ENCODE measurements around the gene COL23A1.
A peak's percentile ranks its signal among the peaks of the same experiment; 100 is the strongest.

COL23A1 gene

DNA sequence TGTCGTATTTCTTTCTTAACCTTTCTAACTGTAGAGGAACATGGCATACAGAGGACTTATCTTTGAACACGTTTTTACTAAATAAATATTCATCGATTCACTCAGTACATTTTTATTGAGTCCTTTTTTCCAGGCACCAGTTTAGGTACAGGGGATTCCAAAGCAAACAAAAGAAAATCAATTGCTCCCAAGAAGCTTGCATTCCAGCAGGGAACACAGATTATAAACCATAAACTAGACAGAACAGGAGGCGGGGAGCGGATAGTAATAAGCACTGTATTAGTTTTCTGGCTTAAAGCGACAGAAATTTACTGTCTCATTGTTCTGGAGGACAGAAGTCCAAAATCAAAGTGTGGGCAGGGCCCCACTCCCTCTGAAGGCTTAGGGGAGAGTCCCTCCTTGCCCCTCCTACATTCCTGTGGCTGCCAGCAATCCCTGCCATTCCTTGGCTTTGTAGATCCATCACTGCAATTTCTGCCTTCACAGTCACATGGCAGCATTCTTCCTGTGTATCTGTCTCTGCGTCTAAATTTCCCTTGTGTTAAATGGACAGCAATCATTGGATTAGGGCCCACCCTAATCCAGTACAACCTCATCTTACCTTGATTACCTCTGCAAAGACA lies 115.5 kb downstream of the COL23A1 start:
- no peak for DNase-seq (ENCODE audit: low read depth)

GRCh38 chr5:178473854-178474253 lies 116.3 kb downstream of the COL23A1 start:
- DNase-seq (ENCODE audit: low read depth), result no peak

- DNase-seq (ENCODE audit: low read depth), result no peak
These were observed 118.1 kb downstream of the COL23A1 start for GRCh38 chr5:178472138-178472537.

DNA sequence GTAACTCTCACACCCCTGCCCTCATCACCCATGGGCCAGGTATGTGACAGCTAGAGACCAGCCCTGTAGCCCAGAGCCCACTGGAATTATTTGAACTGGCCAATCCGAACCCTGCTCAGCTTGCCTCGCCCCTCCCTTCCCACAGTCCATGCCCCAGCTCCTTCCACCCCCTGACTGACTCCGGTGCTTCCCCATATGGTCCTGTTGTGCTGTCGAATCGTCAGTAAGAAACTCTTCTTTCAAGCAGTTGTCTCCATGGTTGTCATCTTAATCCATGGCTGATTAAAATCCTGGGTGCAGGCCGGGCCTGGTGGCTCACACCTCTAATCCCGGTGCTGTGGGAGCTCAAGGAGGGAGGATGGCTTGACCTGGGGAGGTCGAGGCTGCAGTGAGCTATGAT lies 118.5 kb downstream of the COL23A1 start:
- no peak for DNase-seq (ENCODE audit: low read depth)

DNA sequence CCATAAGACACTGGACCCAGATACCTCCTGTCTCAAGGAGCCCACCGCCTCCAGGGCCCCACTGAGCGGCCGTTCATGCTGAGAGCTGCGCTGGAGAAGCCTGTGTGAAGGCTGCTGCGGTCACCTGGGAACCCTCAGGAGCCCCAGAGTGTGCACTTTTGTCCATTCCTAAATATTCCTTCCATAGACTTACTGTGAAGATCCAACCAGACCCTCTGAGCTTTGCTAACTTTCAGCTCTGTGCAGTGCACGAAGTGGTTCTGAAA lies 119.5 kb downstream of the COL23A1 start:
- DNase-seq (ENCODE audit: low read depth), result no peak

DNA sequence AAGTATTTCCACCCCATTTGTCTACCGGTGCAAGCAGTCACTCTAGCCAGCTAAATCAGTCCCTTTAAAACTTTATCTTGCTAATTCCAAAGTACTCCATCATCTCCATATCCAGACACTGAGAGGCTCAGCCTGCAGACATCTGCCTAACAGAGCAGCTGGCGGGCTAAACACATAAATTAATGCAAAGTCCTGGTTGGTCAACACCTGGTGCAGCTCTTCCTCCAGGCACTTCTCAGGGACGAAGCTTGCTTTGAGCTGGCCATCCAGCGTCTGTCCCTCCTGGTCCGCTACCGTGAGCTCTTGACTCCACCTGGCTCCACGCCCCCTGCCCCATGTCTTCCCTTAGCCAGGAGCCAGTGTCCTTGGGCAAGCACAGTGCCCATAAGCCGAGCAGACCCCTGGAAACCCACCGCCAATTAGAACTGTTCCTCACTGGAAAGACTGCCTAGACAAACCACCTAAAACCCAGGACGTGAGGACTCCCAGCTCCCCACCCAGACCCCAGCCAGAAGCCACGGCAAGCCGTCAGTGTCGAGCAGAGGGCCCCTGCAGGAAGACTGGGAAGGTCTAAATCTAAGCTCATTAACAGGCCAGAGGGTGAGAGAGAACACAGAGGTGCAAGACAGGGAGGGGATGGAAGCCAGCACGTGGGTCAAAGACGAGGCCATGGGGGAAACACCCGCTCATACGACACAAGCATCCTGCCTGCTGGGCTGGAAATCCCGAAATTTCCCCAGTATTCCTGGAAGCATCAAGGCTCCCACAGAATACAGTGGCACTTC lies 120.0 kb downstream of the COL23A1 start:
- no peak for DNase-seq (ENCODE audit: low read depth)

GRCh38 chr5:178469011-178469974 lies 120.9 kb downstream of the COL23A1 start:
- no peak for DNase-seq (ENCODE audit: low read depth)

DNA sequence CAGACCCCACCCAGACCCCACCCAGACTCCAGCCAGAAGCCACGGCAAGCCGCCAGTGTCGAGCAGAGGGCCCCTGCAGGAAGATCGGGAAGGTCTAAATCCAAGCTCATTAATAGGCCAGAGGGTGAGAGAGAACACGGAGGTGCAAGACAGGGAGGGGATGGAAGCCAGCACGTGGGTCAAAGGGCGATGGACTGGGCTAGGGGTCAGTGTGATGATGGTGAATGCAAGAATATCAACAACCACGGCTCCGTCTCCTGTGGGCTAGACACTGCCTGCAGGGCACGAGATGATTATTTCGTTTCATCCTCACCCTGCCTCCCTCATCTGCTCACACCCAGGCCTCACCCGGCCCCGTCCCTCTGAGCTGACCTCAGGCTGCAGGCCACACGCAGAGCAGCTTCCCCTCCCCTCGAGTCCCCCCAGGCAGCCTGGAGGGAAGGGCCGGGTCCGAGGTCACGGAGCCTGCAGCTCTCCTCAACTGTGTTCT lies 122.0 kb downstream of the COL23A1 start:
- DNase-seq (ENCODE audit: low read depth), result no peak

DNA sequence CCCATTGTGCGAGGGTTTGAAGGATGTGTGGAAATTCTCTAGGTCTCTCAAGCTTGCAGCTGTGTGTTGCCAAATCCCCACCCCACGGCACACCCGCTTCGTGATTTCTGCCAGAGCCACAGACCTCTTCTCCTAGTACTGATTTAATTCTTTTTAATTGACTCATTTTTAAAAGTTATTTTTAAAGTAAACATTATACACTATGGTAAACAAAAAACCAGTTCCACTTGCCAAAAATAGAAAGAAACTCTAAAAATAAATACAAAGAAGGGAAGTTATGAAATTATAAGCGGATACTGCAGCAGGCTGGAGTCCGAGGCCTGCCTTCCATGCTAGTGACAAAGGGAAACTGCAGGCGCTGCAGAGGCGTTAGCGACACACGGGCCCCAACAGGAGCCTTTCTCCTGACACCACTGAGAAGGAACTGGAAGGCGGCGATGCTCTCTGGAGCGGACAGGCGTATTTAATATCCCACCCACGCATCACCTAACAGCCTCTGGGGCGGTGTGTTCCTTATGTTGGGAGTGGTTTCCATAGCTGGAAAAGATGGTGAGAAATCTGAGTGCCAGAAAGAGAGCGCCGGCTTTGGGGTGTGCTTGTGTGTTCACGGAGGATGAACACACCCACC lies 122.5 kb downstream of the COL23A1 start:
- no peak for DNase-seq (ENCODE audit: low read depth)

DNA sequence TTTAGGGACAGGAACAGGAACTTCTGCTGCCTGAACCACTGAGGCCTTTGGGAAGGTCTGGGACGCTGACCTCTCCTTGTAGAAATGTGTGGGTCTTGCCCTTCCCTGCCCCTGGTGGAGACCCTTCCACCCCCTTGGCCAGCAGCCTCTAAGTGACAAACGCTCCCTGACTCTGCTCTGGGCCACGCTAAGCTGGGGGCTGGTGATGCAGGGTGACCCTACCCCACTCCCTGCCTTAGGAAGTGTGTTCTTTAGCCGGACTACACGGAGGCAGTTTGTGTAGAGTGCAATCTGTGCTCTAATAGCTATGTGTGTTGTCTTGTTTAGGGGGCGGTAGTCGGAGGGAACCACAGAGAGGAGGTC lies 123.0 kb downstream of the COL23A1 start:
- DNase-seq (ENCODE audit: low read depth), result no peak

DNA sequence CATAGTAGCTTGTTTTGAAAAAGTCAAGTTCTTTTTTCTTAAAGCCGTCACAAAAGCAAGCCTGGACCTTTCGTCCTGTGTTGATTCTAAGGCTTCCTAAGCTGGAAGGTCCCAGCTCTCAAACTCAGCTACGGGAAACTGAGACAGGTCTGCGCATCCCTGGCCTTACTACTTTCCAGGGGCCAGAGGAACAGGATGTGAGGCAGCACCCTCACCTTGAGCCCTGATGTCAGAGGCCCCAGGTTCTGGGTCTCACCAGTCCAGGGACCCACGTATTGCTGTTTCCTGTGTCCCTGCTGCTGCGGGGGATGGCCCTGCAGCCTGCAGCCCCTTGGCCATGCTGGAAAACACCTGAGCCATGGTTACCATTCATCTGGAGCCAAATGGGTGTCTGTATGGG lies 123.9 kb downstream of the COL23A1 start:
- no peak for DNase-seq (ENCODE audit: low read depth)

- no peak for DNase-seq (ENCODE audit: low read depth)
These were observed 124.3 kb downstream of the COL23A1 start for GRCh38 chr5:178465861-178466288.

GRCh38 chr5:178465228-178465860 lies 124.8 kb downstream of the COL23A1 start:
- no peak for DNase-seq (ENCODE audit: low read depth)

DNA sequence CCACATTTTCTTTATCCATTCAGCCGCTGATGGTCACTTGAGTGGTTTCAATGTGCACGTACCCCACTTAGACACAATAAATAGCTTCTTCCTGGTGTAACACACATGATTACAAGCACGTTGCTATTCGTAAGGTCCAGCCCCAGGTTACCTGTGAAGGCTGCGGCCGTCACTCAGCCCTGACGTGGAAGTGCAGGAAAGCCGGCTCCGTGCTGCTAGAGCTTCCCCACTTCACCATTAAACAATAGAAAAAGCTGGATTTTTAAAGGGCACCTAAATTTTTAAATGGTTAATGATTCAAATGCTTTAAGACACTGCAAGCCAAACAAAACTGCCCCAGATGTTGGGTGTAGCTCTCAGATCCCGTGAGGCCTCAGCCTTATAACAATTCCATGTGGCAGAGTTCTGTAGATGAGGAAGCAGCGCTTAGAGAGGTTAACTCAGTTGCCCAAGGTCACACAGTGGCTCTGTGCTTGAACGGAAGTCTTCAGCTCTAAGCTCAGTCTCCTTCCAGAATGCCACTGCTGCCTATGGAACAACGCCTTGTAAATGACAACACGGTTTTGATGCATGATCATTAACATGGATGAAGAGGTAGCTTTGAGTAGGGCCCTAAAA lies 125.7 kb downstream of the COL23A1 start:
- DNase-seq (ENCODE audit: low read depth), result no peak

- no peak for DNase-seq (ENCODE audit: low read depth)
These were observed 126.7 kb downstream of the COL23A1 start for GRCh38 chr5:178463321-178464155.

- no peak for DNase-seq (ENCODE audit: low read depth)
These were observed 127.4 kb downstream of the COL23A1 start for GRCh38 chr5:178462816-178463215.

- DNase-seq (ENCODE audit: low read depth), result no peak
These were observed 128.1 kb downstream of the COL23A1 start for GRCh38 chr5:178462076-178462475.

DNA sequence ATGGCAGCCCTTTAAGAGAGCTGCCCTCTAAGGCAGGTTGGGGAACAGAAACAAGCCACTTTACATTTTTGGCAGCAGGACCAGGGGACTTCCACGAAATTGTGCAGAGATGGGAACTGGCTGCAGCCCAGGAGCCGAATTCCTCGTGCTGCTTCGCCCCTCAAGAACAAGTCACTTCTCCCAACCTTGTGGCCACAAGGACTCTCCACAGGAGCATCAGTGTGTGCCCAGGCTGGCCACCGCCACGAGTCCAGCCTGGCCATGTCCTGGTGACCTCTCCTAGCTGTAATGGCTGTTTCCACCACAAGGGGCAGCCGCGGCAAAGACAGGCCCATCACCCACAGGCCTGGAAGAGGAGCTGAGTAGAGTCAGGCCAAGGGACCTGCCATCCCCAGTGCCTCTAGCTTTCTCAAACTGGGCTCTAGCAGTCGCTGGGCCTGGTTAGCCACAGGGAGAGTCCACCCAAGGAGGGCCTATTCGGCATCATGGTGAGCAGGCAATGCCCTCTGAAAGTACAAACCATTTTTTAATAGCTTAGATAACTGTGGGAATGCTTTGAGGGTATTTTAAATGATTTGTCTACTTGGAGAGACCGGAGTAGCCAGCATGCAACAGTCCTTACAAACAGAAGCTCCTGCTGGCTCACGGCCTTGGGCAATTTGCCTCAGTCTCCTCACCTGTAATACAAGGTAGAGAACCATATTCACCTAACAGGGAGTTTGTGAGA lies 129.0 kb downstream of the COL23A1 start:
- peak; percentile 9 for DNase-seq (ENCODE audit: low read depth)

- DNase-seq (ENCODE audit: low read depth), result no peak
These were observed 129.6 kb downstream of the COL23A1 start for GRCh38 chr5:178460598-178460997.

DNA sequence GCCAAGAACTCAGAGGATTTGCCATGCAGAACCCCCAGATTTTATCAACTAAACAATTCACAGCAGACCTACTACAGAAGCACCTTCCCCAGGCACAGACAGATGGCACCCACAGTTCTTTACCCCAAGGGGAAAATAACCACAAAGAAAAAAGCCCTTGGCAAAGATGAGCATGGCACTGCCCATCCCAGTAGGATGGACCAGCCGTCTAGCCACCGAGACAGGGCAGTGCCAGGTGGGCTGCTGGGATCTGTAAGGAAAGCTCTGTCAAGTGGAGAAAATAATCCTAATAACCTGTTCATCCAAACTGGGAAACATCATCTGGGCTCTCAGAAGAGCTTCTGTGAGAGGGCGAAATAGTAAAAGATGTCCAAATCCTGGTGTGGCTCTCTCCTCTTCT lies 130.0 kb downstream of the COL23A1 start:
- DNase-seq (ENCODE audit: low read depth), result no peak
